Thoracic aorta endothelial cell (primary cell): ENCODE measurements around the gene OR8H3. TPM values are rescaled to one million over a fixed set of nuclear protein-coding genes. Genes with fewer than 3 reads are reported as not detected.

Source experiments
- small RNA-seq: library from RNA; depleted of rRNA; stranded (forward); fragments of <200 nt; gene quantifications from one replicate; pipeline ENCODE3, GENCODE V24; 2012
- total RNA-seq: library from RNA; depleted of rRNA; stranded (reverse); fragments of >200 nt; gene quantifications from 2 replicates; pipeline ENCODE4 v1.2.3, GENCODE V29; 2012

OR8H3 gene, protein sequence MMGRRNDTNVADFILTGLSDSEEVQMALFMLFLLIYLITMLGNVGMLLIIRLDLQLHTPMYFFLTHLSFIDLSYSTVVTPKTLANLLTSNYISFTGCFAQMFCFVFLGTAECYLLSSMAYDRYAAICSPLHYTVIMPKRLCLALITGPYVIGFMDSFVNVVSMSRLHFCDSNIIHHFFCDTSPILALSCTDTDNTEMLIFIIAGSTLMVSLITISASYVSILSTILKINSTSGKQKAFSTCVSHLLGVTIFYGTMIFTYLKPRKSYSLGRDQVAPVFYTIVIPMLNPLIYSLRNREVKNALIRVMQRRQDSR
- not detected in 2 replicates for total RNA-seq

DNA sequence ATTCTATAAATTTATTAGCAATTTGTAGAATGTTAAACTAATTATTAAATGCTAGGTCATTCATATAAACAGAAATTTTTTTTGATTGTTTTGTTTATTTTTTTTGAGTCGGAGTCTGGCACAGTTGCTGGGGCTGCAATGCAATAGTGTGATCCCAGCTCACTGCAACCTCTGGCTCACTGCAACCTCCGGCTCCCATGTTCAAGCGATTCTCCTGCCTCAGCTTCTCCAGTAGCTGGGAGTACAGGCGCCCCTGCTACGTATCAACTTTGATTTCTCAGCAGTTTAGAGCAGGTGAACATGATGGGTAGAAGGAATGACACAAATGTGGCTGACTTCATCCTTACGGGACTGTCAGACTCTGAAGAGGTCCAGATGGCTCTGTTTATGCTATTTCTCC lies at the start of gene OR8H3:
Gene OR8H3, plus strand, starts transcription at position 301 of the 400 bp plus-strand sequence. Its CDS starts 0 bp downstream, at position 301.

DNA sequence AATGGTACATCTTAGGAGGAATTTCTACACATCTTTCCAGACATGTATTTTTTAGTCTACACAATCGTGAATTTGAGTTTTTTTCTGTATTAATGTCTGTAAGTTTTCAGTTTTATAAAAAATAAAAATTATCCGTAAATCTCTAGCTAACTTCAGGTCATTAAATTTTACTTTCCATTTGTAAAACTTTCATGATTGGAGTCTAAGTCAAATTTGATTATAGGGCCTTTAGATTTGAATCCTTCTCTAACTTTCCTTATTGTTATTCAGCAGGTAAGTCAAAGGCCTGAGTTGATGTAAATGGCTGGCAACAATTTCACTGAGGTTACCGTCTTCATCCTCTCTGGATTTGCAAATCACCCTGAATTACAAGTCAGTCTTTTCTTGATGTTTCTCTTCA lies 29.2 kb upstream of the OR8H3 start, which contains the start of gene OR8I2:
Gene OR8I2, plus strand, starts transcription at position 301 of the 400 bp plus-strand sequence. Its CDS starts 0 bp downstream, at position 301.

DNA sequence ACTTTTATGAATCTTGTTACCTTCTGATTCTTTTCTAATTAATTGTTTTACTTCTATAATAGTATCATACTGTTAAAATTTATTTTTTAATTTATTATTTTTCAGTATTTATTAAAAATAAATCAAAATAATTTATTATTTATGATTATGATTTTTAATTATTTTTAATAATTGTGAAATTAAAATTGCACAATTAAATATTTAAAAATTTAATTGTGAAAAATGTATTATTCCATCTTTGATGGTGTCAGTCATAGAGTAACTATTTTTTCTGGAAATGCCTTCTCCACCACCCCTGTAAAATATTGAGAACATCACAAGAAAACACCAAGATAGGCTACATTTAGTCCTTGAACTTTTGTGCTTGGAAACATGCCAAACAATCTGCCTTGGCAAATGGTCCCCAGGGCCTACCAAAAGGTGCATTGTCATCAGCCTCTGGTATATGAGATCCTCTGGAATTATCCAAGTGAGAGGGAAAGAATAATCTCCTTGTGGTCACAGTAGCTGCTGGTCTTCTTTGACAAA lies 18.9 kb upstream of the OR8H3 start, which contains the start of gene OR8H2:
Gene OR8H2, plus strand, starts transcription at position 478 of the 528 bp plus-strand sequence. CDS start 1,356 bp downstream, outside the sequence.

DNA sequence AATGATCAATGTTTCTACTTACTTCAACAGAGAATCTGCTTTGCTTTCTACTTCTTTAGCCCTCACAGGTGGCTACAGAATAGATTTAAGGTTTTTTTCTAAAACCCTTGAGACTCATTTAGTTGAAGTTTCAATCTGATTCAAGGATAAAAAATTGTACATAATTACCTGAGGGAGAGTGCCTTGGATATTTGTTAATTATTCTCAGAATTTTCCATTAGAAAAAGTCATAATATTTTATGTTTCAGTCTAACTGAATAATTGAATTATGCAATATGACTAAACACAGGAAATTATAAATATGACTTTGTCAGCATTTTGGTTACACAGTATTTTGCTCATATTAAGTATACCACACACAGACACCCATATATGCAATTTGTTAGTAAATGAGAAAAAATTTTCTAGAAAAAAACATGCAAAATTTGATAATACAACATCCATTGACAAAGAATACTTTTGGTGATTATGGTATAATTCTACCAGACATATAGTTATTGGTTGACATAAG lies 18.0 kb downstream of the OR8H3 start, which contains the start of gene OR8J3:
Gene OR8J3, minus strand, starts transcription at position 51 of the 511 bp plus-strand sequence. CDS start 2,483 bp downstream, outside the sequence.

DNA sequence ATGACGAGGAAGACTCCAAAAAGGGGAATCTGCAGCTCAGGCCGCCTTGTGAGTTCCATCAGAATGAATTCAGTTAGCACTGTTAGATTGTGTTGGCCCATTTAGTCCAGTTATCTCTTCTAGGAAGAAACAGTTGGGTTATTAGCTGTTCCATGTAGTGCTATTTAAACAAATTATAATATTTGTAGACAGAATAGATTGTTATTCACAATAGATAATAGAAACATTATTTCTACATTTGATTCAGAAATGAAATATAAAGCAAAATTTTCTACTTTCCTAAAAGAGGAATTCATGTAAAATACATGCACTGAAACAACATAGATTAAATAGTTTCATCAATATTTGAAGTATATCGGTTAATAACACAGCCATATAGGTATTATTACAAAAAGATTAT lies 38.0 kb downstream of the OR8H3 start, which contains the start of gene OR8K5:
Gene OR8K5, minus strand, starts transcription at position 101 of the 400 bp plus-strand sequence. Its CDS starts 0 bp downstream, at position 101.

Small RNA genes lying within 50 kb of the gene (small RNA-seq; reads per million reads assigned to genes)
- gene OR8I4P = not detected

Other genes with a start within 250 kb of the OR8H3 start
- not detected in 2 replicates for gene TRIM51, start 239.1 kb upstream of the OR8H3 start, total RNA-seq
- gene OR5W2, start 207.8 kb upstream of the OR8H3 start, total RNA-seq = not detected in 2 replicates
- not detected in 2 replicates for gene OR5I1, start 186.0 kb upstream of the OR8H3 start, total RNA-seq
- gene OR10AG1, start 152.4 kb upstream of the OR8H3 start, total RNA-seq = not detected in 2 replicates
- gene OR5F1, start 127.7 kb upstream of the OR8H3 start, total RNA-seq = not detected in 2 replicates
- gene OR5AS1, start 94.7 kb upstream of the OR8H3 start, total RNA-seq = not detected in 2 replicates
- not detected in 2 replicates for gene OR8I2, start 29.1 kb upstream of the OR8H3 start, total RNA-seq
- gene OR8H2, start 18.7 kb upstream of the OR8H3 start, total RNA-seq = not detected in 2 replicates
- gene OR8J3, start 17.8 kb downstream of the OR8H3 start, total RNA-seq = not detected in 2 replicates
- gene OR8K5, start 37.9 kb downstream of the OR8H3 start, total RNA-seq = not detected in 2 replicates
- not detected in 2 replicates for gene OR5J2, start 54.2 kb downstream of the OR8H3 start, total RNA-seq
- gene OR5T2, start 111.9 kb downstream of the OR8H3 start, total RNA-seq = not detected in 2 replicates
- not detected in 2 replicates for gene OR5T3, start 129.9 kb downstream of the OR8H3 start, total RNA-seq
- gene OR5T1, start 151.8 kb downstream of the OR8H3 start, total RNA-seq = not detected in 2 replicates
- gene OR8H1, start 169.9 kb downstream of the OR8H3 start, total RNA-seq = not detected in 2 replicates
- not detected in 2 replicates for gene OR8K3, start 192.8 kb downstream of the OR8H3 start, total RNA-seq
- gene OR8K1, start 223.7 kb downstream of the OR8H3 start, total RNA-seq = not detected in 2 replicates
- gene OR8J1, start 231.9 kb downstream of the OR8H3 start, total RNA-seq = not detected in 2 replicates